Neural progenitor cell (in vitro differentiated cells): ENCODE measurements around the gene TRAK1. TPM values are rescaled to one million over a fixed set of nuclear protein-coding genes. Genes with fewer than 3 reads are reported as not detected.

ENCODE experiments used
- DNase-seq: peaks from one replicate; pipeline ENCODE4 v3.0.0-alpha.2; 2016; ENCODE audit warnings: low spot score
- H2AFZ ChIP-seq: fragments of 200-600 bp; sonication (generic); replicated peaks from 2 replicates; pipeline ENCODE4 v1.6.1; 2016; ENCODE audit warnings: antibody characterized with exemption
- H3F3A ChIP-seq: fragments of 200-600 bp; sonication (generic); 2 replicates; pipeline ENCODE4 v1.6.1; 2016; ENCODE audit warnings: antibody characterized with exemption, low read depth
- H3K27ac ChIP-seq: fragments of 200-600 bp; sonication (generic); 2 replicates; pipeline ENCODE4 v1.5.1; 2016; ENCODE audit warnings: mild to moderate bottlenecking
- H3K27me3 ChIP-seq: fragments of 200-600 bp; sonication (generic); 2 replicates; pipeline ENCODE4 v1.6.1; 2016; ENCODE audit warnings: mild to moderate bottlenecking, moderate library complexity
- H3K36me3 ChIP-seq: fragments of 200-600 bp; sonication (generic); 2 replicates; pipeline ENCODE4 v1.5.1; 2016
- H3K4me1 ChIP-seq: fragments of 200-600 bp; sonication (generic); 2 replicates; pipeline ENCODE4 v1.6.1; 2016; ENCODE audit warnings: mixed run types
- H3K4me2 ChIP-seq: fragments of 200-600 bp; sonication (generic); 2 replicates; pipeline ENCODE4 v1.6.1; 2016
- H3K4me3 ChIP-seq: fragments of 200-600 bp; sonication (generic); 2 replicates; pipeline ENCODE4 v1.5.1; 2016
- H3K79me2 ChIP-seq: fragments of 200-600 bp; sonication (generic); 2 replicates; pipeline ENCODE4 v1.6.1; 2016; ENCODE audit warnings: low read depth
- H3K9ac ChIP-seq: fragments of 200-600 bp; sonication (generic); 2 replicates; pipeline ENCODE4 v1.6.1; 2016
- H3K9me3 ChIP-seq: fragments of 200-600 bp; sonication (generic); 2 replicates; pipeline ENCODE4 v1.5.1; 2016; ENCODE audit warnings: low read depth
- H4K20me1 ChIP-seq: fragments of 200-600 bp; sonication (generic); 2 replicates; pipeline ENCODE4 v1.6.1; 2016; ENCODE audit warnings: low read depth
- H3K27ac Mint-ChIP-seq: 3 replicates; pipeline ENCODE4 v1.8.0; 2021; ENCODE audit warnings: mixed read lengths
- H3K27me3 Mint-ChIP-seq: 2 replicates; pipeline ENCODE4 v1.8.0; 2022; ENCODE audit warnings: low read depth, mild to moderate bottlenecking, inconsistent platforms, moderate library complexity, mixed read lengths; ENCODE audit not compliant: insufficient read depth
- H3K36me3 Mint-ChIP-seq: 3 replicates; pipeline ENCODE4 v1.8.0; 2021; ENCODE audit warnings: mixed read lengths
- H3K4me1 Mint-ChIP-seq: 3 replicates; pipeline ENCODE4 v1.8.0; 2021; ENCODE audit warnings: mixed read lengths
- H3K4me3 Mint-ChIP-seq: 3 replicates; pipeline ENCODE4 v1.8.0; 2021; ENCODE audit warnings: mild to moderate bottlenecking, moderate library complexity, mixed read lengths
- H3K9me3 Mint-ChIP-seq: 3 replicates; pipeline ENCODE4 v1.8.0; 2020; ENCODE audit warnings: mixed read lengths
- CTCF ChIP-seq: fragments of 200-600 bp; sonication (generic); IDR thresholded peaks from 2 replicates; pipeline ENCODE4 v1.5.1; 2017; ENCODE audit warnings: antibody characterized with exemption, mild to moderate bottlenecking
- EZH2 ChIP-seq: fragments of 200-600 bp; sonication (generic); IDR thresholded peaks from 2 replicates; pipeline ENCODE4 v1.6.1; 2017; ENCODE audit warnings: antibody characterized with exemption, mild to moderate bottlenecking, moderate library complexity
- EZH2phosphoT487 ChIP-seq: fragments of 200-600 bp; sonication (generic); IDR thresholded peaks from 2 replicates; pipeline ENCODE4 v1.6.1; 2017; ENCODE audit warnings: antibody characterized with exemption
- total RNA-seq: library from RNA; depleted of rRNA; stranded (reverse); fragments of >200 nt; gene quantifications from 2 replicates; pipeline ENCODE4 v1.2.3, GENCODE V29; 2015; ENCODE audit warnings: low replicate concordance

TRAK1 gene
- total RNA-seq = 32.2 and 41.3 TPM in 2 replicates

GRCh38 chr3:42090973-42091731 lies at the start of gene TRAK1:
Gene TRAK1, plus strand, starts transcription at chr3:42091357. Its CDS starts 113 bp downstream, at chr3:42091470.
- Mint-ChIP-seq H3K27me3 (no peaks in the 10 kb centered on the region), H3K36me3 (peaks cover 38% of the 10 kb centered on the region), H3K4me1 (peaks cover 26% of the 10 kb centered on the region), H3K4me3 (no peak within 1 kb of the TSS), H3K27ac (peak within 1 kb of the TSS; percentile 74), H3K9me3 (peaks cover 9% of the 10 kb centered on the region)
- TF ChIP-seq EZH2 (no peak), CTCF (no peak), EZH2phosphoT487 (no peak)
- Histone ChIP-seq H2AFZ (no peak within 1 kb of the TSS), H3K4me2 (no peak within 1 kb of the TSS), H3K36me3 (no peaks in the 10 kb centered on the region), H3K27me3 (no peaks in the 10 kb centered on the region), H4K20me1 (no peaks in the 10 kb centered on the region), H3K9me3 (no peaks in the 10 kb centered on the region), H3K79me2 (no peaks in the 10 kb centered on the region), H3K4me1 (peaks cover 3% of the 10 kb centered on the region), H3K4me3 (no peak within 1 kb of the TSS), H3F3A (no peaks in the 10 kb centered on the region), H3K27ac (no peak within 1 kb of the TSS), H3K9ac (no peak within 1 kb of the TSS)
- no peak for DNase-seq

- Histone ChIP-seq H3K36me3 (no peaks in the 10 kb centered on the region), H3K4me2 (peak overlapping the region; percentile 73), H2AFZ (no peak overlapping the region), H3K9me3 (no peaks in the 10 kb centered on the region), H3F3A (peaks cover 27% of the 10 kb centered on the region), H3K4me1 (peaks cover 31% of the 10 kb centered on the region), H3K27ac (peak overlapping the region; percentile 83), H3K4me3 (peak overlapping the region; percentile 17), H3K9ac (no peak overlapping the region), H3K79me2 (peaks cover 87% of the 10 kb centered on the region), H4K20me1 (peaks cover 12% of the 10 kb centered on the region), H3K27me3 (no peaks in the 10 kb centered on the region)
- no peaks in the 10 kb centered on the region for H3K27me3 Mint-ChIP-seq
- peaks cover 13% of the 10 kb centered on the region for H3K36me3 Mint-ChIP-seq
- peaks cover 53% of the 10 kb centered on the region for H3K4me1 Mint-ChIP-seq
- no peaks in the 10 kb centered on the region for H3K9me3 Mint-ChIP-seq
- TF ChIP-seq CTCF (no peak), EZH2 (no peak), EZH2phosphoT487 (no peak)
- peak overlapping the region; percentile 72 for H3K4me3 Mint-ChIP-seq
- no peak for DNase-seq
- H3K27ac Mint-ChIP-seq = peak overlapping the region; percentile 99
Measured at GRCh38 chr3:42042747-42043098, 48.4 kb upstream of the TRAK1 start.

- Histone ChIP-seq H3K9ac (no peak overlapping the region), H3K36me3 (no peaks in the 10 kb centered on the region), H3K4me3 (peak overlapping the region; percentile 17), H3K79me2 (peaks cover 87% of the 10 kb centered on the region), H3K9me3 (no peaks in the 10 kb centered on the region), H3K4me2 (peak overlapping the region; percentile 73), H3K4me1 (peaks cover 31% of the 10 kb centered on the region), H3K27me3 (no peaks in the 10 kb centered on the region), H4K20me1 (peaks cover 12% of the 10 kb centered on the region), H2AFZ (no peak overlapping the region), H3F3A (peaks cover 27% of the 10 kb centered on the region), H3K27ac (peak overlapping the region; percentile 83)
- Mint-ChIP-seq H3K36me3 (peaks cover 9% of the 10 kb centered on the region), H3K4me3 (peak overlapping the region; percentile 72), H3K4me1 (peaks cover 55% of the 10 kb centered on the region), H3K27me3 (no peaks in the 10 kb centered on the region), H3K27ac (peak overlapping the region; percentile 99), H3K9me3 (no peaks in the 10 kb centered on the region)
- TF ChIP-seq EZH2 = no peak
- TF ChIP-seq EZH2phosphoT487 = no peak
- no peak for TF ChIP-seq CTCF
- peak; percentile 91 for DNase-seq
Measured at GRCh38 chr3:42043099-42043813, 47.9 kb upstream of the TRAK1 start.
